ENCODE results near the gene NABP2. TPM values are rescaled to one million over a fixed set of nuclear protein-coding genes. Genes with fewer than 3 reads are reported as not detected.

Gene NABP2
- polyA plus RNA-seq, 2 of the 4 experiments (the other 2 are of a cell fraction), result 64.1 to 86.7 TPM

- no peaks in the 10 kb centered on the region for H3K9me3 ChIP-seq
- WGBS (ENCODE audit: missing lambda C conversion rate), result 93% methylated on average over 11 of the region's 11 CpGs
- no peak overlapping the region for H3K4me3 ChIP-seq
- ChIA-PET POLR2A (interaction anchor here (1.4 kb wide), 1 partner anchor 31 kb away, joined by 3 read pairs; the partner anchor contains the start of gene RNF41), CTCF (interaction anchor here (0.6 to 14.6 kb wide), 8 partner anchors 17 to 82 kb away, joined by 3 to 146 read pairs (median 6); partner anchors contain the start of genes COQ10A, RNF41 and SMARCC2)
- H3K4me1 ChIP-seq, result peaks cover 15% of the 10 kb centered on the region
- ATAC-seq, result no peak
- H3K4me2 ChIP-seq, result no peak overlapping the region
- H3K27ac ChIP-seq, result no peak overlapping the region
- no peak for FAIRE-seq
- no peak for DNase-seq (ENCODE audit: low read depth in 1 of 2, low spot score in 1 of 2)
- TF ChIP-seq CHD2 (IDR thresholded peaks at IDR 0.05; ENCODE audit: low read length, partially characterized antibody) (no peak), E2F6 (IDR thresholded peaks at IDR 0.05; ENCODE audit: borderline replicate concordance, low read depth) (no peak), SREBF2 (IDR thresholded peaks at IDR 0.05) (no peak), RNF2 (IDR thresholded peaks at IDR 0.05; ENCODE audit: borderline replicate concordance, low read depth) (no peak), REST (IDR thresholded peaks at IDR 0.05) (no peak)
These were observed 28.9 kb downstream of the NABP2 start for GRCh38 chr12:56253091-56253490.

- no peaks in the 10 kb centered on the region for H3K9me3 ChIP-seq
- peak overlapping the region; percentile 79; the same call in 1 of the 3 replicates for H3K4me2 ChIP-seq
- H3K4me3 ChIP-seq, result no peak overlapping the region
- H3K27ac ChIP-seq, result peak overlapping the region in 1 of 2 experiments; percentile 97; a peak in 2 of 6 replicates
- 85% methylated on average over 7 of the region's 7 CpGs for WGBS (ENCODE audit: missing lambda C conversion rate)
- TF ChIP-seq ESRRA (IDR thresholded peaks at IDR 0.05; ENCODE audit: borderline replicate concordance, low read length) (no peak), SMC3 (IDR thresholded peaks at IDR 0.05) (no peak), HEYL (CRISPR knock-in tag; IDR thresholded peaks at IDR 0.05) (no peak), EHMT2 (IDR thresholded peaks at IDR 0.05; ENCODE audit: low read depth) (no peak), USF2 (IDR thresholded peaks at IDR 0.05) (no peak), MYC (IDR thresholded peaks at IDR 0.05; ENCODE audit: borderline replicate concordance, low read length) (no peak), PBX3 (IDR thresholded peaks at IDR 0.05) (no peak), NPAS2 (CRISPR knock-in tag; IDR thresholded peaks at IDR 0.05; ENCODE audit: borderline replicate concordance) (no peak), CTCF (IDR thresholded peaks at IDR 0.05) (no peak), TP53 (CRISPR knock-in tag; IDR thresholded peaks at IDR 0.05) (no peak)
- CTCF ChIA-PET, result interaction anchor here (1.0 to 14.6 kb wide), 10 partner anchors 8 to 130 kb away, joined by 3 to 146 read pairs (median 14); partner anchors contain the start of genes COQ10A and SMARCC2
- POLR2A ChIA-PET, result no interaction called here
- ATAC-seq (no peak), DNase-seq (ENCODE audit: low read depth in 1 of 2, low spot score in 1 of 2) (no peak), FAIRE-seq (no peak)
- H3K4me1 ChIP-seq, result peaks cover 26% of the 10 kb centered on the region
These were observed 31.5 kb downstream of the NABP2 start for GRCh38 chr12:56255671-56256070.
